Suprapubic skin (tissue), 4 donors: Measurements from ENCODE around the gene ARHGAP44. TPM values are rescaled to one million over a fixed set of nuclear protein-coding genes. Genes with fewer than 3 reads are reported as not detected.

Experiments
- DNase-seq, 2 donors: peaks; one replicate each; pipeline ENCODE4 v3.0.0-alpha.2; 2019; ENCODE audit warnings: low spot score in 2 of 2
- H3K27ac ChIP-seq: fragments of 200-600 bp; sonication (generic); one replicate; pipeline ENCODE4 v1.5.1; 2019
- H3K27me3 ChIP-seq: fragments of 200-600 bp; sonication (generic); one replicate; pipeline ENCODE4 v1.5.1; 2019
- H3K36me3 ChIP-seq: fragments of 200-600 bp; sonication (generic); one replicate; pipeline ENCODE4 v1.5.1; 2019
- H3K4me1 ChIP-seq: fragments of 200-600 bp; sonication (generic); one replicate; pipeline ENCODE4 v1.5.1; 2019
- H3K4me3 ChIP-seq: fragments of 200-600 bp; sonication (generic); one replicate; pipeline ENCODE4 v1.5.1; 2019; ENCODE audit warnings: mild to moderate bottlenecking
- H3K9me3 ChIP-seq: fragments of 200-600 bp; sonication (generic); one replicate; pipeline ENCODE4 v1.5.1; 2019
- CTCF ChIP-seq, 2 donors: fragments of 200-600 bp in 1 of 2; fragments of 450-650 bp in 1 of 2; sonication (generic) in 1 of 2; IDR thresholded peaks; one replicate each; pipeline ENCODE4 v1.5.1; 2016 to 2019; ENCODE audit warnings: antibody characterized with exemption in 2 of 2, mild to moderate bottlenecking in 1 of 2, moderate library complexity in 1 of 2
- EP300 ChIP-seq: sonication (generic); formaldehyde crosslinking; IDR thresholded peaks from one replicate; pipeline ENCODE4 v1.6.1; 2017; ENCODE audit warnings: antibody characterized with exemption
- POLR2A ChIP-seq, 2 donors: fragments of 450-650 bp; IDR thresholded peaks; one replicate each; pipeline ENCODE4 v1.6.1; 2017; ENCODE audit warnings: antibody characterized with exemption in 2 of 2, mild to moderate bottlenecking in 2 of 2, moderate library complexity in 2 of 2
- POLR2AphosphoS5 ChIP-seq, 3 donors: sonication (generic); formaldehyde crosslinking; IDR thresholded peaks; one replicate each; pipeline ENCODE4 v1.6.1; 2017; ENCODE audit warnings: antibody characterized with exemption in 3 of 3
- WGBS: methylation state at CpG from one replicate; pipeline ENCODE4 v1.1.5; 2018; 5-methylcytosine and 5-hydroxymethylcytosine counted together
- total RNA-seq, 4 donors: library from RNA; depleted of rRNA; stranded (reverse); fragments of >200 nt; gene quantifications; one replicate each; pipeline ENCODE4 v1.1.0, GENCODE V29; 2016

ARHGAP44 gene
- total RNA-seq, 4 donors from 2014 or later: 3.5 to 7.1 (median 5.3) TPM

GRCh38 chr17:12898110-12898509, 108.8 kb downstream of the ARHGAP44 start:
- Histone ChIP-seq H3K4me3 (no peak overlapping the region), H3K27me3 (no peaks in the 10 kb centered on the region), H3K27ac (no peak overlapping the region), H3K4me1 (no peaks in the 10 kb centered on the region), H3K9me3 (peaks cover 7% of the 10 kb centered on the region), H3K36me3 (no peaks in the 10 kb centered on the region)
- no peak for DNase-seq
- 75% methylated on average over 3 of the region's 3 CpGs for WGBS
- TF ChIP-seq POLR2A (IDR thresholded peaks at IDR 0.05) (no peak), CTCF (IDR thresholded peaks at IDR 0.05) (no peak), EP300 (no peak), POLR2AphosphoS5 (IDR thresholded peaks at IDR 0.05) (no peak)

GRCh38 chr17:12899604-12900003, 110.3 kb downstream of the ARHGAP44 start:
- no peak overlapping the region for H3K4me3 ChIP-seq
- DNase-seq: no peak
- no peak overlapping the region for H3K27ac ChIP-seq
- no peaks in the 10 kb centered on the region for H3K4me1 ChIP-seq
- no peaks in the 10 kb centered on the region for H3K36me3 ChIP-seq
- TF ChIP-seq CTCF (IDR thresholded peaks at IDR 0.05) (no peak), POLR2AphosphoS5 (IDR thresholded peaks at IDR 0.05) (no peak), POLR2A (IDR thresholded peaks at IDR 0.05) (no peak), EP300 (no peak)
- 57% methylated on average over 4 of the region's 4 CpGs for WGBS
- H3K27me3 ChIP-seq: no peaks in the 10 kb centered on the region
- H3K9me3 ChIP-seq: peaks cover 7% of the 10 kb centered on the region

DNA sequence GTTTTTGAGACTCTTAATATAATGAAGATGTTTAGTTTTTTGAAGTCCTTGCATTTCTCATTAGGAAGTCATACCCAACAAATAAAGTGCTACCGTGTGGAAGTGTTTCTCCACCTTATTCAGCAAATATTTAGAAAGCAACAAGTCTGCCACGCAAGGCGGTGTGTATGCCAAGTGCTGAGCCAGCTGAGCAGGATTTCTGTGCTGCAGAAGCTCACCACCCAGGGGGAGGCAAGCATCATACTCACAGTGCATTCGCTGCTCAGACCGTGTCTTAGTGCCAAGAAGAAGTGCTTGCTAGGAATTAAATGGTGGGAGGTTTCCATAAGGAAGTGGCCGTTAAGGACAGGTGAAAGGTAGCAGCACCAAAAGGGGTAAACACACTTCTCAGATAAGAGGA, 111.2 kb downstream of the ARHGAP44 start:
- Histone ChIP-seq H3K27ac (no peak overlapping the region), H3K36me3 (no peaks in the 10 kb centered on the region), H3K27me3 (no peaks in the 10 kb centered on the region), H3K4me1 (no peaks in the 10 kb centered on the region), H3K9me3 (peaks cover 7% of the 10 kb centered on the region), H3K4me3 (no peak overlapping the region)
- TF ChIP-seq POLR2AphosphoS5 (IDR thresholded peaks at IDR 0.05): no peak
- TF ChIP-seq EP300: no peak
- no peak for TF ChIP-seq CTCF (IDR thresholded peaks at IDR 0.05)
- no peak for TF ChIP-seq POLR2A (IDR thresholded peaks at IDR 0.05)
- DNase-seq: no peak
- 90% methylated on average over 6 of the region's 6 CpGs for WGBS

DNA sequence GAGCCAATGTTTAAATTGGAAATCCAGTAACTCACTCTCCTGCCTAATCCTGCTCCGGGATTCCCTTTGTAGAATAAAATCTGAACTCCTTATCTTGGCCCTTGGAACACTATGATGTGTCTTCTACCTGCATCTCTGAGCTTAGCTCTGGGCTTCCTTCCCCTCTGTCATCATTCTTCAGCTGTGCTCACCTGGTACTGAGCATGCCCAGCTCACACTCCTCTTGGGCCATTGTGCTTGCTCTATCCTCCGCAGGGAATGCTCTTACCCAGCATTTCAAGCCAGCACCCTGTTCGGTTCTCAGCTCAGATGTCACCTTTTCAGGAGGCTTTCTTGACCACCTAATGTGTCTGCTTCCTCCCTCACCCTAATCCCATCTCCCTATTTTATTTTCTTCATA, 112.7 kb downstream of the ARHGAP44 start:
- H3K9me3 ChIP-seq: peaks cover 7% of the 10 kb centered on the region
- DNase-seq: no peak
- H3K4me3 ChIP-seq: no peak overlapping the region
- H3K36me3 ChIP-seq: no peaks in the 10 kb centered on the region
- no peaks in the 10 kb centered on the region for H3K4me1 ChIP-seq
- WGBS: 94% methylated on average over 3 of the region's 3 CpGs
- no peaks in the 10 kb centered on the region for H3K27me3 ChIP-seq
- no peak overlapping the region for H3K27ac ChIP-seq
- TF ChIP-seq EP300 (no peak), POLR2AphosphoS5 (IDR thresholded peaks at IDR 0.05) (no peak), POLR2A (IDR thresholded peaks at IDR 0.05) (no peak), CTCF (IDR thresholded peaks at IDR 0.05) (no peak)

- DNase-seq: no peak
- Histone ChIP-seq H3K9me3 (no peaks in the 10 kb centered on the region), H3K36me3 (no peaks in the 10 kb centered on the region), H3K27ac (no peak overlapping the region), H3K27me3 (no peaks in the 10 kb centered on the region), H3K4me3 (no peak overlapping the region), H3K4me1 (no peaks in the 10 kb centered on the region)
- TF ChIP-seq EP300: no peak
- TF ChIP-seq POLR2AphosphoS5 (IDR thresholded peaks at IDR 0.05): no peak
- TF ChIP-seq POLR2A (IDR thresholded peaks at IDR 0.05): no peak
- TF ChIP-seq CTCF (IDR thresholded peaks at IDR 0.05): no peak
These were observed 118.2 kb downstream of the ARHGAP44 start for GRCh38 chr17:12907477-12907876.
